ENCODE data around the gene RAB3GAP1. TPM values are rescaled to one million over a fixed set of nuclear protein-coding genes. Genes with fewer than 3 reads are reported as not detected.

Gene RAB3GAP1
- total RNA-seq, 4 donors from 2014 or later: 71.8 to 76.9 (median 72.3) TPM

- H3K4me3 ChIP-seq: no peak overlapping the region
- H3K27ac ChIP-seq: no peak overlapping the region
- H3K9me3 ChIP-seq: peaks cover 0 to 13% (median 0%) of the 10 kb centered on the region in 3 donors
- no peak for TF ChIP-seq POLR2A (IDR thresholded peaks at IDR 0.05)
- TF ChIP-seq CTCF (IDR thresholded peaks at IDR 0.05): no peak
- no peak for TF ChIP-seq EP300 (IDR thresholded peaks at IDR 0.05)
- TF ChIP-seq POLR2AphosphoS5 (IDR thresholded peaks at IDR 0.05): no peak
- H3K36me3 ChIP-seq: no peaks in the 10 kb centered on the region
- ATAC-seq: no peak
- H3K4me1 ChIP-seq: no peaks in the 10 kb centered on the region
- H3K27me3 ChIP-seq: no peaks in the 10 kb centered on the region
- 54 to 60% methylated on average over 2 to 3 of the region's 3 CpGs for WGBS, 2 donors (ENCODE audit: low coverage in 1 of 2)
Measured at GRCh38 chr2:135187270-135187669, 135.2 kb downstream of the RAB3GAP1 start.

GRCh38 chr2:135189148-135189547, 137.1 kb downstream of the RAB3GAP1 start:
- no peak overlapping the region for H3K27ac ChIP-seq
- peaks cover 0 to 13% (median 0%) of the 10 kb centered on the region in 3 donors for H3K9me3 ChIP-seq
- 100% methylated on average over 1 of the region's 1 CpG for WGBS, 2 donors (ENCODE audit: low coverage in 1 of 2)
- no peaks in the 10 kb centered on the region for H3K36me3 ChIP-seq
- no peak for TF ChIP-seq POLR2A (IDR thresholded peaks at IDR 0.05)
- TF ChIP-seq EP300 (IDR thresholded peaks at IDR 0.05): no peak
- TF ChIP-seq POLR2AphosphoS5 (IDR thresholded peaks at IDR 0.05): no peak
- TF ChIP-seq CTCF (IDR thresholded peaks at IDR 0.05): no peak
- no peaks in the 10 kb centered on the region for H3K27me3 ChIP-seq
- no peaks in the 10 kb centered on the region for H3K4me1 ChIP-seq
- no peak overlapping the region for H3K4me3 ChIP-seq
- ATAC-seq: no peak

- no peaks in the 10 kb centered on the region for H3K36me3 ChIP-seq
- no peak overlapping the region for H3K4me3 ChIP-seq
- H3K27ac ChIP-seq: no peak overlapping the region
- H3K4me1 ChIP-seq: no peaks in the 10 kb centered on the region
- H3K27me3 ChIP-seq: no peaks in the 10 kb centered on the region
- peaks cover 0 to 13% (median 0%) of the 10 kb centered on the region in 3 donors for H3K9me3 ChIP-seq
- no peak for ATAC-seq
- no peak for TF ChIP-seq CTCF (IDR thresholded peaks at IDR 0.05)
- no peak for TF ChIP-seq POLR2AphosphoS5 (IDR thresholded peaks at IDR 0.05)
- TF ChIP-seq EP300 (IDR thresholded peaks at IDR 0.05): no peak
- no peak for TF ChIP-seq POLR2A (IDR thresholded peaks at IDR 0.05)
Measured at GRCh38 chr2:135190799-135191198, 138.7 kb downstream of the RAB3GAP1 start.

- Histone ChIP-seq H3K36me3 (no peaks in the 10 kb centered on the region), H3K9me3 (no peaks in the 10 kb centered on the region), H3K4me1 (no peaks in the 10 kb centered on the region), H3K27me3 (no peaks in the 10 kb centered on the region), H3K27ac (no peak overlapping the region), H3K4me3 (no peak overlapping the region)
- 78 to 96% methylated on average over 3 of the region's 3 CpGs for WGBS, 2 donors (ENCODE audit: low coverage in 1 of 2)
- ATAC-seq: no peak
- no peak for TF ChIP-seq POLR2AphosphoS5 (IDR thresholded peaks at IDR 0.05)
Measured at GRCh38 chr2:135198481-135198880, 146.4 kb downstream of the RAB3GAP1 start.

GRCh38 chr2:135202751-135203150, 150.7 kb downstream of the RAB3GAP1 start:
- Histone ChIP-seq H3K9me3 (no peaks in the 10 kb centered on the region), H3K4me1 (no peaks in the 10 kb centered on the region), H3K36me3 (no peaks in the 10 kb centered on the region), H3K4me3 (no peak overlapping the region), H3K27me3 (no peaks in the 10 kb centered on the region), H3K27ac (no peak overlapping the region)
- TF ChIP-seq EP300 (IDR thresholded peaks at IDR 0.05) (no peak), POLR2A (IDR thresholded peaks at IDR 0.05) (no peak), POLR2AphosphoS5 (IDR thresholded peaks at IDR 0.05) (no peak), CTCF (IDR thresholded peaks at IDR 0.05) (no peak)
- no peak for ATAC-seq

All from gastroesophageal sphincter (tissue), 4 donors.